ENCODE measurements around the gene CRYGN. TPM values are rescaled to one million over a fixed set of nuclear protein-coding genes. Genes with fewer than 3 reads are reported as not detected.

Gene CRYGN
- total and polyA plus RNA-seq, 2 experiments from 2014 or later = 0.59 to 1.5 TPM

DNA sequence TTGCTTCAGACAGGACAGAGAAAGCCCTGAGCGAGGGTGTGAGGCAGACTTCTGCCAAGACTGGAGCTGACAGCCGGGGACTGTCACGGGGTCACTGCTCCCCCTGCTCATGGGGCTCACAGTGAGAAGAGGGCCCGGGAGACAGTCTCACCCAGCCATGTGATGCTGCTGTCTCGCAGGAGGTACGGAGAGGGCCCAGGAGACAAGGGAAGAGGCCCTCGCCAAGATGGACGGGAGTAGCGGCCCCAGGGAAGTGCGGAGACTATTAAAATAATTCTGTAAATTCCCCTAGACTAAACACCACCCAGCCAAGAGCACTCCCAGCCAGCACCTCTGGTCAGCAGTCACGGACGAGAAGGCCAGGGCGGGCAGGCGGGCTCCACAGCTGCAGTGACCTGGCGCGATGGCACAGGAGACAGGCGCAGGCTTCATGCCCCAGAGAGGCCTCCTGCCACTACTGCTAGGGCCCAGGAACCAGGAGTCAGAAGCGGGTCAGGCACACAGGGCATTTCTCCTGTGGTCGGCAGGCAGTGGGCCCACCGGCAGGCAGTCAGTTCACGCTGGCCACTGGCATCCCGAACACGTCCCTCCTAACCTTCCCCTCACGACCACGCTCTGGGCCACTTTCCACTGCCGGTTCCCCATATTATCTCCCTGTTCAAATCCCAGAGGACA is 54.2 kb downstream of the CRYGN start (continued):
- TF ChIP-seq, protein P1, sequence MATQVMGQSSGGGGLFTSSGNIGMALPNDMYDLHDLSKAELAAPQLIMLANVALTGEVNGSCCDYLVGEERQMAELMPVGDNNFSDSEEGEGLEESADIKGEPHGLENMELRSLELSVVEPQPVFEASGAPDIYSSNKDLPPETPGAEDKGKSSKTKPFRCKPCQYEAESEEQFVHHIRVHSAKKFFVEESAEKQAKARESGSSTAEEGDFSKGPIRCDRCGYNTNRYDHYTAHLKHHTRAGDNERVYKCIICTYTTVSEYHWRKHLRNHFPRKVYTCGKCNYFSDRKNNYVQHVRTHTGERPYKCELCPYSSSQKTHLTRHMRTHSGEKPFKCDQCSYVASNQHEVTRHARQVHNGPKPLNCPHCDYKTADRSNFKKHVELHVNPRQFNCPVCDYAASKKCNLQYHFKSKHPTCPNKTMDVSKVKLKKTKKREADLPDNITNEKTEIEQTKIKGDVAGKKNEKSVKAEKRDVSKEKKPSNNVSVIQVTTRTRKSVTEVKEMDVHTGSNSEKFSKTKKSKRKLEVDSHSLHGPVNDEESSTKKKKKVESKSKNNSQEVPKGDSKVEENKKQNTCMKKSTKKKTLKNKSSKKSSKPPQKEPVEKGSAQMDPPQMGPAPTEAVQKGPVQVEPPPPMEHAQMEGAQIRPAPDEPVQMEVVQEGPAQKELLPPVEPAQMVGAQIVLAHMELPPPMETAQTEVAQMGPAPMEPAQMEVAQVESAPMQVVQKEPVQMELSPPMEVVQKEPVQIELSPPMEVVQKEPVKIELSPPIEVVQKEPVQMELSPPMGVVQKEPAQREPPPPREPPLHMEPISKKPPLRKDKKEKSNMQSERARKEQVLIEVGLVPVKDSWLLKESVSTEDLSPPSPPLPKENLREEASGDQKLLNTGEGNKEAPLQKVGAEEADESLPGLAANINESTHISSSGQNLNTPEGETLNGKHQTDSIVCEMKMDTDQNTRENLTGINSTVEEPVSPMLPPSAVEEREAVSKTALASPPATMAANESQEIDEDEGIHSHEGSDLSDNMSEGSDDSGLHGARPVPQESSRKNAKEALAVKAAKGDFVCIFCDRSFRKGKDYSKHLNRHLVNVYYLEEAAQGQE (IDR thresholded peaks at IDR 0.05; ENCODE audit: unreplicated experiment) = no peak
- TF ChIP-seq JUNB (IDR thresholded peaks at IDR 0.05; ENCODE audit: unreplicated experiment) = no peak

DNA sequence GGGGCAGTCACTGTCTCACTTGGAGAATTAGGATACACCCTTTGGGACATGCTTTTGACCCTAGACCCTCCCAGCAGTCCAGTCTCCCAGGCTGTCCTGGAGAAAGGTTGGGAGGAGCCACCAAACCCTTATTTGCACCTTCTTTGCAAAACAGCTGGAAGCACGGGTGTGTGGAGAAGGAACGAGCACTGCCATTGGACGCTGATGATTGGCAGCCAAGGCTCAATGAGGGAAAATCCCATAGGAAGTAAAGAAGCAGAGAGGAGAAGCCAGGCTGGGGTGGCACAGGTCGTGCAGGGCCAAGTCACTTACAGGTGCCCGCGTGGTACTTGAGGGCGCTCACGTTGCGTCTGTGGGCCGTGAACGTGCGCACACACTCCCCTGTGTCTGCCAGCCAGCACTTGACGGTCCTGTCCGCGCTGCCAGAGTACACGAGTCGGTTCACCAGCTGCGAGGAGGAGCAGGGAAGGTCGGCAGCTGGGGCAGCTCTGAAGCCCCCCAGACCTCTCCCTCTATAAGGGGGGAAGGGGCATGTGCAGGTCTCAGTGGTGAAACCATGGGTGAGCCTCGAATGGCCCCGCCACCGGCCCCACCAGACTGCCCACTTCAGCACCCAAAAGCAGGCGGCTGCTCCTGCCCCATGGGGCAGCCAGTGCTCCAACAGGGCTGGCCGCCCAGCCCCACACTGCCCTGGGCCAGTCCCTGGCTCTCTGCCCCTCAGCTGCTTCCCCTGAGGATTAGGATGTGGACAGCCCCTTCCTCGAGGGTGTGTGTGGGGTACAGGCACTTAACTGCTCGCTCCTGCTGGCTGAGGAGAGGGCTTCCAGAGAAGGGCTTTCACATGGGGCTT is 54.9 kb downstream of the CRYGN start:
- Mint-ChIP-seq H3K36me3 (ENCODE audit: low read depth) (no peaks in the 10 kb centered on the region; the same call in 2 of the 3 replicates), H3K27ac (no peak overlapping the region), H3K9me3 (no peaks in the 10 kb centered on the region), H3K4me3 (no peak overlapping the region), H3K4me1 (peaks cover 16% of the 10 kb centered on the region), H3K27me3 (ENCODE audit: insufficient read depth, low read depth, poor library complexity) (peaks cover 25% of the 10 kb centered on the region)
- no peaks in the 10 kb centered on the region; the same call in 1 of the 2 replicates for H3K36me3 ChIP-seq (ENCODE audit: insufficient read depth)
- no peak for ATAC-seq
- H3K27ac ChIP-seq (ENCODE audit: low read depth) = no peak overlapping the region
- H3K4me1 ChIP-seq (ENCODE audit: insufficient read depth) = peaks cover 18% of the 10 kb centered on the region
- H3K4me3 ChIP-seq = no peak overlapping the region
- no peak for DNase-seq (ENCODE audit: low spot score)
- no peak overlapping the region for H2AFZ ChIP-seq
- no peaks in the 10 kb centered on the region for H3K79me2 ChIP-seq (replicated peaks; ENCODE audit: insufficient read depth)
- H3K9me2 ChIP-seq (ENCODE audit: insufficient read depth) = no peaks in the 10 kb centered on the region
- no peaks in the 10 kb centered on the region for H4K20me1 ChIP-seq (replicated peaks; ENCODE audit: insufficient read depth)
- H3K4me2 ChIP-seq = no peak overlapping the region
- H3F3A ChIP-seq (replicated peaks; ENCODE audit: low read depth) = peaks cover 12% of the 10 kb centered on the region; the same call in 1 of the 2 replicates
- peaks cover 26% of the 10 kb centered on the region for H3K27me3 ChIP-seq (ENCODE audit: insufficient read depth)
- TF ChIP-seq, protein P2, sequence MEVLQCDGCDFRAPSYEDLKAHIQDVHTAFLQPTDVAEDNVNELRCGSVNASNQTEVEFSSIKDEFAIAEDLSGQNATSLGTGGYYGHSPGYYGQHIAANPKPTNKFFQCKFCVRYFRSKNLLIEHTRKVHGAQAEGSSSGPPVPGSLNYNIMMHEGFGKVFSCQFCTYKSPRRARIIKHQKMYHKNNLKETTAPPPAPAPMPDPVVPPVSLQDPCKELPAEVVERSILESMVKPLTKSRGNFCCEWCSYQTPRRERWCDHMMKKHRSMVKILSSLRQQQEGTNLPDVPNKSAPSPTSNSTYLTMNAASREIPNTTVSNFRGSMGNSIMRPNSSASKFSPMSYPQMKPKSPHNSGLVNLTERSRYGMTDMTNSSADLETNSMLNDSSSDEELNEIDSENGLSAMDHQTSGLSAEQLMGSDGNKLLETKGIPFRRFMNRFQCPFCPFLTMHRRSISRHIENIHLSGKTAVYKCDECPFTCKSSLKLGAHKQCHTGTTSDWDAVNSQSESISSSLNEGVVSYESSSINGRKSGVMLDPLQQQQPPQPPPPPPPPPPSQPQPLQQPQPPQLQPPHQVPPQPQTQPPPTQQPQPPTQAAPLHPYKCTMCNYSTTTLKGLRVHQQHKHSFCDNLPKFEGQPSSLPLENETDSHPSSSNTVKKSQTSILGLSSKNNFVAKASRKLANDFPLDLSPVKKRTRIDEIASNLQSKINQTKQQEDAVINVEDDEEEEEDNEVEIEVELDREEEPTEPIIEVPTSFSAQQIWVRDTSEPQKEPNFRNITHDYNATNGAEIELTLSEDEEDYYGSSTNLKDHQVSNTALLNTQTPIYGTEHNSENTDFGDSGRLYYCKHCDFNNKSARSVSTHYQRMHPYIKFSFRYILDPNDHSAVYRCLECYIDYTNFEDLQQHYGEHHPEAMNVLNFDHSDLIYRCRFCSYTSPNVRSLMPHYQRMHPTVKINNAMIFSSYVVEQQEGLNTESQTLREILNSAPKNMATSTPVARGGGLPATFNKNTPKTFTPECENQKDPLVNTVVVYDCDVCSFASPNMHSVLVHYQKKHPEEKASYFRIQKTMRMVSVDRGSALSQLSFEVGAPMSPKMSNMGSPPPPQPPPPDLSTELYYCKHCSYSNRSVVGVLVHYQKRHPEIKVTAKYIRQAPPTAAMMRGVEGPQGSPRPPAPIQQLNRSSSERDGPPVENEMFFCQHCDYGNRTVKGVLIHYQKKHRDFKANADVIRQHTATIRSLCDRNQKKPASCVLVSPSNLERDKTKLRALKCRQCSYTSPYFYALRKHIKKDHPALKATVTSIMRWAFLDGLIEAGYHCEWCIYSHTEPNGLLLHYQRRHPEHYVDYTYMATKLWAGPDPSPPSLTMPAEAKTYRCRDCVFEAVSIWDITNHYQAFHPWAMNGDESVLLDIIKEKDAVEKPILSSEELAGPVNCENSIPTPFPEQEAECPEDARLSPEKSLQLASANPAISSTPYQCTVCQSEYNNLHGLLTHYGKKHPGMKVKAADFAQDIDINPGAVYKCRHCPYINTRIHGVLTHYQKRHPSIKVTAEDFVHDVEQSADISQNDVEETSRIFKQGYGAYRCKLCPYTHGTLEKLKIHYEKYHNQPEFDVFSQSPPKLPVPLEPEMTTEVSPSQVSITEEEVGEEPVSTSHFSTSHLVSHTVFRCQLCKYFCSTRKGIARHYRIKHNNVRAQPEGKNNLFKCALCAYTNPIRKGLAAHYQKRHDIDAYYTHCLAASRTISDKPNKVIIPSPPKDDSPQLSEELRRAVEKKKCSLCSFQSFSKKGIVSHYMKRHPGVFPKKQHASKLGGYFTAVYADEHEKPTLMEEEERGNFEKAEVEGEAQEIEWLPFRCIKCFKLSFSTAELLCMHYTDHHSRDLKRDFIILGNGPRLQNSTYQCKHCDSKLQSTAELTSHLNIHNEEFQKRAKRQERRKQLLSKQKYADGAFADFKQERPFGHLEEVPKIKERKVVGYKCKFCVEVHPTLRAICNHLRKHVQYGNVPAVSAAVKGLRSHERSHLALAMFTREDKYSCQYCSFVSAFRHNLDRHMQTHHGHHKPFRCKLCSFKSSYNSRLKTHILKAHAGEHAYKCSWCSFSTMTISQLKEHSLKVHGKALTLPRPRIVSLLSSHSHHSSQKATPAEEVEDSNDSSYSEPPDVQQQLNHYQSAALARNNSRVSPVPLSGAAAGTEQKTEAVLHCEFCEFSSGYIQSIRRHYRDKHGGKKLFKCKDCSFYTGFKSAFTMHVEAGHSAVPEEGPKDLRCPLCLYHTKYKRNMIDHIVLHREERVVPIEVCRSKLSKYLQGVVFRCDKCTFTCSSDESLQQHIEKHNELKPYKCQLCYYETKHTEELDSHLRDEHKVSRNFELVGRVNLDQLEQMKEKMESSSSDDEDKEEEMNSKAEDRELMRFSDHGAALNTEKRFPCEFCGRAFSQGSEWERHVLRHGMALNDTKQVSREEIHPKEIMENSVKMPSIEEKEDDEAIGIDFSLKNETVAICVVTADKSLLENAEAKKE (CRISPR knock-in tag; IDR thresholded peaks at IDR 0.05) = no peak
- TF ChIP-seq ZNF114 (CRISPR knock-in tag; IDR thresholded peaks at IDR 0.05) = no peak
- TF ChIP-seq, protein P3, sequence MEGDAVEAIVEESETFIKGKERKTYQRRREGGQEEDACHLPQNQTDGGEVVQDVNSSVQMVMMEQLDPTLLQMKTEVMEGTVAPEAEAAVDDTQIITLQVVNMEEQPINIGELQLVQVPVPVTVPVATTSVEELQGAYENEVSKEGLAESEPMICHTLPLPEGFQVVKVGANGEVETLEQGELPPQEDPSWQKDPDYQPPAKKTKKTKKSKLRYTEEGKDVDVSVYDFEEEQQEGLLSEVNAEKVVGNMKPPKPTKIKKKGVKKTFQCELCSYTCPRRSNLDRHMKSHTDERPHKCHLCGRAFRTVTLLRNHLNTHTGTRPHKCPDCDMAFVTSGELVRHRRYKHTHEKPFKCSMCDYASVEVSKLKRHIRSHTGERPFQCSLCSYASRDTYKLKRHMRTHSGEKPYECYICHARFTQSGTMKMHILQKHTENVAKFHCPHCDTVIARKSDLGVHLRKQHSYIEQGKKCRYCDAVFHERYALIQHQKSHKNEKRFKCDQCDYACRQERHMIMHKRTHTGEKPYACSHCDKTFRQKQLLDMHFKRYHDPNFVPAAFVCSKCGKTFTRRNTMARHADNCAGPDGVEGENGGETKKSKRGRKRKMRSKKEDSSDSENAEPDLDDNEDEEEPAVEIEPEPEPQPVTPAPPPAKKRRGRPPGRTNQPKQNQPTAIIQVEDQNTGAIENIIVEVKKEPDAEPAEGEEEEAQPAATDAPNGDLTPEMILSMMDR (conservative IDR thresholded peaks at IDR 0.05; ENCODE audit: low read depth in 2 of 2) = no peak
- TF ChIP-seq, protein P4, sequence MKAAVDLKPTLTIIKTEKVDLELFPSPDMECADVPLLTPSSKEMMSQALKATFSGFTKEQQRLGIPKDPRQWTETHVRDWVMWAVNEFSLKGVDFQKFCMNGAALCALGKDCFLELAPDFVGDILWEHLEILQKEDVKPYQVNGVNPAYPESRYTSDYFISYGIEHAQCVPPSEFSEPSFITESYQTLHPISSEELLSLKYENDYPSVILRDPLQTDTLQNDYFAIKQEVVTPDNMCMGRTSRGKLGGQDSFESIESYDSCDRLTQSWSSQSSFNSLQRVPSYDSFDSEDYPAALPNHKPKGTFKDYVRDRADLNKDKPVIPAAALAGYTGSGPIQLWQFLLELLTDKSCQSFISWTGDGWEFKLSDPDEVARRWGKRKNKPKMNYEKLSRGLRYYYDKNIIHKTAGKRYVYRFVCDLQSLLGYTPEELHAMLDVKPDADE (IDR thresholded peaks at IDR 0.05) = no peak
- no peak for TF ChIP-seq JUNB (IDR thresholded peaks at IDR 0.05; ENCODE audit: unreplicated experiment)
- TF ChIP-seq NANOG (IDR thresholded peaks at IDR 0.05; ENCODE audit: borderline replicate concordance) = no peak
- no peak for TF ChIP-seq POLR2AphosphoS5 (IDR thresholded peaks at IDR 0.05; ENCODE audit: low read depth)
- TF ChIP-seq EZH2phosphoT487 (IDR thresholded peaks at IDR 0.05; ENCODE audit: unreplicated experiment) = no peak
- no peak for TF ChIP-seq STAT1 (IDR thresholded peaks at IDR 0.05; ENCODE audit: unreplicated experiment)

Measured in GM23338 (cell line).